ENCODE results near the gene SH2D7. TPM values are rescaled to one million over a fixed set of nuclear protein-coding genes. Genes with fewer than 3 reads are reported as not detected.

The SH2D7 gene
- polyA plus RNA-seq, 1 donor from 2014 or later: not detected

GRCh38 chr15:78129751-78130287, 37.5 kb downstream of the SH2D7 start:
- H3K4me2 ChIP-seq (ENCODE audit: low read length): no peak overlapping the region

More at GRCh38 chr15:78129751-78130287, 37.5 kb downstream of the SH2D7 start:
- H3K4me3 ChIP-seq (ENCODE audit: low read length): no peak overlapping the region
- no peak overlapping the region for H2AFZ ChIP-seq (ENCODE audit: low read depth, low read length)
- H3K9me2 ChIP-seq (ENCODE audit: insufficient read depth, low read length): no peaks in the 10 kb centered on the region
- H3K79me2 ChIP-seq (replicated peaks; ENCODE audit: insufficient read depth, low read length): no peaks in the 10 kb centered on the region
- TF ChIP-seq REST (IDR thresholded peaks at IDR 0.05; ENCODE audit: borderline replicate concordance) (no peak), TAF1 (IDR thresholded peaks at IDR 0.05; ENCODE audit: low read depth) (no peak), SMC3 (conservative IDR thresholded peaks at IDR 0.05; ENCODE audit: poor library complexity) (no peak), EZH2 (IDR thresholded peaks at IDR 0.05; ENCODE audit: borderline replicate concordance, insufficient read depth, low read length, poor library complexity, severe bottlenecking) (no peak), EP300 (conservative IDR thresholded peaks at IDR 0.05; ENCODE audit: poor library complexity, severe bottlenecking) (no peak), CTCF (IDR thresholded peaks at IDR 0.05; ENCODE audit: poor library complexity, severe bottlenecking) (no peak), RAD21 (conservative IDR thresholded peaks at IDR 0.05) (no peak), MXI1 (conservative IDR thresholded peaks at IDR 0.05; ENCODE audit: poor library complexity, severe bottlenecking) (no peak), POLR2AphosphoS5 (IDR thresholded peaks at IDR 0.05) (no peak)
- H3K9me3 ChIP-seq (ENCODE audit: low read length): no peaks in the 10 kb centered on the region
- H3F3A ChIP-seq (ENCODE audit: insufficient read depth, low read length, poor library complexity, severe bottlenecking): peaks cover 4% of the 10 kb centered on the region
- no peak overlapping the region for H3K9ac ChIP-seq (ENCODE audit: low read length)
- H3K36me3 ChIP-seq (ENCODE audit: insufficient read depth, low read length): no peaks in the 10 kb centered on the region
- H3K27ac ChIP-seq (ENCODE audit: low read length): no peak overlapping the region
- no peaks in the 10 kb centered on the region for H4K20me1 ChIP-seq (ENCODE audit: insufficient read depth)
- H3K27me3 ChIP-seq (ENCODE audit: insufficient read depth, low read depth, low read length): no peaks in the 10 kb centered on the region

All from neural cell (in vitro differentiated cells).